NCI-H69 (cell line): Measurements from ENCODE around the gene ZNF230.

ENCODE experiments used
- DNase-seq: peaks from one replicate; lab custom pipeline; 2025; lab: John Stamatoyannopoulos, UW

ZNF230 gene

DNA sequence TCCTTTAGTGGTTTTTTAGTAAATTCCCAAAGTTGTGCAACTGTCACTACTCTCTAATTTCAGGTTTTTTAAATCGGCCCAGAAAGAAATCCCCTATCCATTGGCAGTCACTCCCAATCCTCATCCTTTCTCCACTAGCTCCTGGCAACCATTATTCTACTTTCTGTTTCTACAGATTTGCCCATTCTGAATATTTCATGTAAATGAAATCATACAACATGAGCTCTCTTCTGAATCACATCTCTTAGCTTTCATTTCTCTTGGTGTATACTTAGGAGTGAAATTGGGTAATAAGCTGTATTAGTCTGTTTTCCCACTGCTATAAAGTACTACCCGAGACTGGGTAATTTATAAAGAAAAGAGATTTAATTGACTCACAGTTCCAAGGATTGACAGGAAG, 39.4 kb downstream of the ZNF230 start:
- DNase-seq, result no peak

DNA sequence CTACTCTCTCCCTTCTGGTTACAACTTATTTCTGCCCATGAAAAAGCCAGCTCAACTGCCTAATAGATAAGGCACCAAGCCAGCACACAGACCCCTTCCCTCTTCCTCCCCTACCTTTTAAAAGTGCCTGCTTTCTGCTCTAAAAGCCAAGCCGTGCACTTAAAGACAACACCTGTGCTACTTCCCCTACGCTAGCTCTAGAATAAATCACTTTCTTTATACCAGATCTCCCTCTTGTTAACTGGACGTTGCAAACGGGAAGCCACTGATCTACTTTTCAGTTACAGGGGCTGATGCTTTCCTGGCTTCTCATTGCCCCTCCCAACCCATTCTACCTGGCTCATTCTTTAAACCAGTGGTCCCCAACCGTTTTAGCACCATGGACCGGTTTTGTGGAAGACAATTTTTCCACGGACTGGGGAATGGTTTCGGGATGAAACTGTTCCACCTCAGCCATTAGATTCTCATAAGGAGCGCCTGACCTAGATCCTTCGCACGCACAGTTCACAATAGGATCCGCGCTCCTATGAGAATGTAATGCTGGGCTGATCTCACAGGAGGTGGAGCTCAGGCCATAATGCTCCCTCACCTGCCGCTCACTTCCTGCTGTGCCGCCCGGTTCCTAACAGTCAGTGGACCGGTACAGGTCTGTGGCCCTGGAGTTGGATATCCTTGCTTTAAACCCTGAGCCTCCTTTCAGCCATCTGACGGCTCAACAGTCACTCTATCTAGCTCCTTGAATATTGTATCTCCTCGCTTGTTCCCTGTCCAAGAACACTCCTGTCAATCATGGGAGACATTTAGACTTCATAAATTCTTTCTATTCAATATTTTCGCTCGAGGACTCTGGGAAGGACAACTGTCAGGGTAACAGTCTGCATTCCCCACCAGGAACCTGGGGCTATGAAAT, 48.2 kb downstream of the ZNF230 start:
- DNase-seq, result peak; percentile 92

DNA sequence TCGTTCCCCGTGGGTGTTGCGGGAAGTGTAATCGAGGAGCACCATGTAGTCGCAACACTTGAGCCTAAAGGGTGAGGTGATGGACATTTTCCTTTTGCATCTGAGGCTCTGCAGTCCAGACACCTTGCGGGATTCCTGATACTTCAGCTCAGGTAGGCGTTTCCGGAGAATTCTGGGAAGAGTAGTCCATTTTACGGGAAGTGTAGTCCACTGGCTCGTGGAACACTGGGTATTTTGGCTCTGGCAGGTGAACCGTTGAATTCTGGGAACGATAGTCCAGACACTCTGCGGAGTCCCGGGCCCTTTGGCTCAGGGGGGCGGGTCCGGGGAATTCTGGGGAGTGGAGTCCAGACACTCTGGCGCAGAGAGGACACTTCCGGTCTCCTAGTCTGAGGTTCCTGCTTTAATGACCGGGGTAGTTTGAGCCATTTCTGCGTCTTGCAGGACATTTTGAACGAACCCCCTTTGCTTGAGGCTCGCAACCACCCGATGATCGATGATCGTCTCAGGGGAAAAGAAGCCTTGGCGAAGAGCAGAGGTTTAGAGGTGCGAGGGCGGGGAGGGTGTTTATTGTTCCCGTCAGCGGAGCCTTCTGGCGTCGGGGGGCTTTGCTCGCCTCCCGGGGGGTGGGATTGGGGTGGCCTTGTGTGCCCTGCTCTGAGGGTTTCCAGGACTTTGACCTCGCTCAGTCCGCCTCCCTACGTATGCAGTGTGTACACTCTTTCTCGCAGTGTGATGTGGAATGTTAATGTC, 49.1 kb downstream of the ZNF230 start, which contains the start of gene ZNF223:
Gene ZNF223 (plus strand): TSS at position 387 of the 753 bp plus-strand sequence. CDS start 3,141 bp downstream, outside the sequence.
- peak; percentile 99 for DNase-seq

DNA sequence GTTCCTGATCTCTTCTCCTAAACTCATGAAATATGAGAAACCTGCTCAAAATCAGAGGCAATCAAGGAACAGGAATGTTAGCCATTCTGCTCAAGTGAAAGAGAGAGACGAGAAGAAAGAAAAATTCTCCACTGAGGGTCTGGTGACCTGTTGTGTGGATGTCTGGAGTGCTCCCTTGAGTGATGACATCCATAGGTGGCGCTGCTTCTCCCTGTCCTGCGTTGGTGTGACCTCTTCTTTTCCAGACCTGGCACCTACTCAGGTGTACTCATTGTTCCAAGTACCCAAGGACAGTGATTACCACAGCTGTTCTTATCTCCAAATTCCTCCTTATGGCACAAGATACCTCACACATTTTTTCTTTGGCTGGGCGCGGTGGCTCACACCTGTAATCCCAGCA, 53.1 kb downstream of the ZNF230 start:
- no peak for DNase-seq

DNA sequence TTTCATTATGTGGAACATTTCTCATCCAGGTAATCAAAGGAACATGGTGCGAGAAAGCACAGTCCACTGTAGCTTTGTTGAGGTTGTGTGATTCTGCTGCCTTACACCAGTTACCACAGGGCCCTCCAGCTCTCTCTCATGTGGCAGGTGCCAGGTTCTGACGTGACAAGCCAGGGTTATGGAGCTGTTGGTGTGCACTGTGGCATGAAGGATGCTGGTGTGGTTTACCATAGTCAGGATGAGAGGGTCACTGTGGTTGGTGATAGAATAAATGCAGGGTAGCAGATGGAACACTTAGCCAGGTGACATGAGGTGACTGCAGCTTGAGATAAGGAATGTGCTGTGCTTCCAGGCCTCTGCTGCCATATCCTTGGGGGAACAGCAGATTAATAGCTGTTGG, 56.5 kb downstream of the ZNF230 start:
- no peak for DNase-seq

DNA sequence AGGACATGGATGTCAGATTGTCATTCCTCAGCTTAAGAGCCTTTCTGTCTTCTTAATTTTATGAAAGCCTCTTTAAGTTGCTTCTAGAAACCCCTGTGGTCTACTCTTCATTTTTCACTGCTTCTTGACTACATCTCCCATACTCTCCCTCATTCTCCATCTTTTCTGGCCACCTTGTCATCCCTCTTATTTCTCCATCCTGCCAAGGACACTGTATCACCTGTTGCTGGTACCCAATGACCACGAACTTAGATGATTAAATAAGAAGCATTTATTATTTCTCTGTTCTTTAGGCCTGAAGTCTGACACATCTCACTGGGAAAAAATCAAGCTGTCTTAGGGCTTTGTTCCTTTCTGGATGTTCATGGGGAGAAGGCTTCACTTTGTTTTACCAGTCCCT, 58.3 kb downstream of the ZNF230 start:
- no peak for DNase-seq
